CD14-positive monocyte (primary cell): ENCODE results near the gene H2AZ2. TPM values are rescaled to one million over a fixed set of nuclear protein-coding genes. Genes with fewer than 3 reads are reported as not detected.
A peak's percentile ranks its signal among the peaks of the same experiment; 100 is the strongest.

Source experiments
- DNase-seq, 3 donors: peaks; one replicate each; pipeline ENCODE4 v3.0.0-alpha.2; 2011 to 2022
- H2AFZ ChIP-seq: 2 replicates; pipeline ENCODE4 v1.6.0; 2012; ENCODE audit warnings: mild to moderate bottlenecking, low read depth, low read length, inconsistent platforms; ENCODE audit not compliant: insufficient read depth, poor library complexity, severe bottlenecking
- H3K27ac ChIP-seq, 2 donors: 1 replicate in 1 of 2; 2 replicates in 1 of 2; pipeline ENCODE4 v1.5.1; 2012 to 2013; ENCODE audit warnings: low read length in 2 of 2, control low read depth in 1 of 2, inconsistent platforms in 1 of 2, low read depth in 1 of 2, mild to moderate bottlenecking in 1 of 2
- H3K27me3 ChIP-seq, 2 donors: one replicate each; pipeline versions ENCODE4 v1.6.0 to v1.6.1; 2011 to 2013; ENCODE audit warnings: low read length in 2 of 2; ENCODE audit not compliant: control insufficient read depth in 2 of 2, insufficient read depth in 2 of 2
- H3K36me3 ChIP-seq, 2 donors: replicated peaks in 1 of 2; 1 replicate in 1 of 2; 2 replicates in 1 of 2; pipeline versions ENCODE4 v1.5.1 to v1.6.1; 2012 to 2013; ENCODE audit warnings: low read length in 2 of 2, control low read depth in 1 of 2, inconsistent platforms in 1 of 2, mild to moderate bottlenecking in 1 of 2; ENCODE audit not compliant: insufficient read depth in 2 of 2, control insufficient read depth in 1 of 2
- H3K4me1 ChIP-seq, 2 donors: 1 replicate in 1 of 2; 2 replicates in 1 of 2; pipeline versions ENCODE4 v1.5.1 to v1.6.1; 2012 to 2013; ENCODE audit warnings: low read length in 2 of 2, control low read depth in 1 of 2, inconsistent platforms in 1 of 2, mild to moderate bottlenecking in 1 of 2, moderate library complexity in 1 of 2; ENCODE audit not compliant: insufficient read depth in 2 of 2, control insufficient read depth in 1 of 2
- H3K4me2 ChIP-seq: replicated peaks from 2 replicates; pipeline ENCODE3; 2012; ENCODE audit warnings: low read length, moderate library complexity, mild to moderate bottlenecking; ENCODE audit not compliant: poor library complexity, severe bottlenecking; ENCODE audit errors: extremely low read depth
- H3K4me3 ChIP-seq, 3 experiments: fragments of 200-600 bp in 1 of 3; sonication (generic) in 1 of 3; replicated peaks in 1 of 3; 1 replicate in 2 of 3; 2 replicates in 1 of 3; pipeline ENCODE4 v1.5.1; 2011 to 2013; ENCODE audit warnings: low read length in 3 of 3, mild to moderate bottlenecking in 3 of 3, control low read depth in 2 of 3, low read depth in 2 of 3, inconsistent platforms in 1 of 3, moderate library complexity in 1 of 3
- H3K79me2 ChIP-seq: 2 replicates; pipeline ENCODE4 v1.6.0; 2012; ENCODE audit warnings: mild to moderate bottlenecking, control low read depth, inconsistent platforms, low read length, moderate library complexity; ENCODE audit not compliant: insufficient read depth
- H3K9ac ChIP-seq: 2 replicates; pipeline ENCODE4 v1.6.0; 2017; ENCODE audit warnings: low read length, mild to moderate bottlenecking; ENCODE audit not compliant: insufficient read depth, poor library complexity, severe bottlenecking
- H3K9me3 ChIP-seq, 2 donors: replicated peaks in 1 of 2; 1 replicate in 1 of 2; 2 replicates in 1 of 2; pipeline versions ENCODE4 v1.5.1 to v1.6.1; 2012 to 2013; ENCODE audit warnings: low read length in 2 of 2, control low read depth in 1 of 2; ENCODE audit not compliant: control insufficient read depth in 1 of 2, insufficient read depth in 1 of 2
- H4K20me1 ChIP-seq: 2 replicates; pipeline ENCODE4 v1.6.0; 2012; ENCODE audit warnings: mild to moderate bottlenecking, low read length, control low read depth, moderate library complexity; ENCODE audit not compliant: insufficient read depth
- H3K27ac Mint-ChIP-seq, 7 donors: one replicate each; pipeline ENCODE4 v1.8.0; 2020; ENCODE audit warnings: mild to moderate bottlenecking in 7 of 7, mixed read lengths in 7 of 7, moderate library complexity in 6 of 7, inconsistent platforms in 2 of 7
- H3K27me3 Mint-ChIP-seq, 3 donors: one replicate each; pipeline ENCODE4 v1.8.0; 2021 to 2022; ENCODE audit warnings: low read depth in 3 of 3, mild to moderate bottlenecking in 3 of 3, mixed read lengths in 3 of 3, moderate library complexity in 3 of 3, inconsistent platforms in 1 of 3
- H3K36me3 Mint-ChIP-seq, 2 donors: one replicate each; pipeline ENCODE4 v1.8.0; 2020; ENCODE audit warnings: mixed read lengths in 2 of 2, inconsistent platforms in 1 of 2, mild to moderate bottlenecking in 1 of 2
- H3K4me1 Mint-ChIP-seq: one replicate; pipeline ENCODE4 v1.8.0; 2020; ENCODE audit warnings: mild to moderate bottlenecking, mixed read lengths
- H3K4me3 Mint-ChIP-seq, 2 donors: one replicate each; pipeline ENCODE4 v1.8.0; 2020; ENCODE audit warnings: mild to moderate bottlenecking in 2 of 2, mixed read lengths in 2 of 2, moderate library complexity in 1 of 2
- H3K9me3 Mint-ChIP-seq, 7 donors: one replicate each; pipeline ENCODE4 v1.8.0; 2020 to 2022; ENCODE audit warnings: mixed read lengths in 7 of 7, mild to moderate bottlenecking in 6 of 7, moderate library complexity in 6 of 7, inconsistent platforms in 2 of 7
- WGBS: methylation state at CpG from one replicate; pipeline ENCODE4 v1.1.5; 2013; ENCODE audit warnings: missing lambda C conversion rate; ENCODE audit not compliant: insufficient coverage; 5-methylcytosine and 5-hydroxymethylcytosine counted together
- intact Hi-C, 2 donors: fragments of 100-400 bp; cut with micrococcal nuclease; formaldehyde crosslinking; loops; one replicate each; pipeline versions ENCODE4 v1.15.0 to v1.15.1; 2023
- polyA plus RNA-seq, 3 donors: library from polyadenylated mRNA; depleted of rRNA in 1 of 3; unstranded in 2 of 3; stranded (reverse) in 1 of 3; fragments of 300-500 nt in 2 of 3; fragments of >200 nt in 1 of 3; fragmentation: Illumina TruSeq in 2 of 3; gene quantifications; 1 replicate in 2 of 3; 2 replicates in 1 of 3; pipeline ENCODE4 v1.2.3, GENCODE V29; 2012 to 2021
- TF ChIP-seq, protein P1 (sequence below): fragments of 200-600 bp; IDR thresholded peaks from one replicate; pipeline ENCODE4 v1.8.0; 2022; ENCODE audit warnings: antibody characterized with exemption, mild to moderate bottlenecking

The H2AZ2 gene
- polyA plus RNA-seq, 3 donors: 128 to 186 (median 181) TPM

DNA sequence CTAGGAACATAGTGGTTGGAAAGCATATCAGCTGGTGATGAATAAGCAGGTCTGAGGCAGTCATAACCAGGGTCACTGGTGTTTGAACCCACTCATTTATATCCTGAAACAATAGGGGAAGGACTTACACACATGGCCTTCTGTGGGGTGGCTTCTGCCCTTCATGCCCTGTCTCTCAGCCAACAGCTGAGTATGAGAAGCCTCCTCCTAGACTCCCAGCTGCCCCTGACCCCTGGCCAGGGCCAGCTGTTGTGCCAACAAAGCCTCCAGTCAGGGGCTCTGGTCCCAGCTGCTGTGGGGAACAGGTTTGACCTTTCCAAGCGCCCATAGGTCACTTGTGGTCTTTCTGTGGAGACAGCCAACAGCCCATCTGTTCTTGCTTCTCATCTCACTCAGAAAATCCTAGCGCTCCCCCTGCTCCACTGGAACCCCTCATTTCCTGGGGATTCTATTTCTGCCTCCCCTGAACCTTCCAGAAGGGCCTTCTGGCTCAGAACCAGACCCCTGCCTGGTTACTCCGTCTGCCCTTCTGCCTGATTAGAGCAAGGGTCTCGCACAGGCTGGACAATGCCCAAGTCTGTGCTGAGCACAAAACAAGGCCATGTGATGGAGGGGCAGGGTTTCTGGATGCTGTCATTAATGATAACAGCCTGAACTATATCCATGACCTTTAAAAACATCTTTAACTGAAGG, 47.1 kb upstream of the H2AZ2 start:
- Histone ChIP-seq H2AFZ (no peak overlapping the region), H3K36me3 (no peaks in the 10 kb centered on the region), H4K20me1 (no peaks in the 10 kb centered on the region), H3K4me1 (no peaks in the 10 kb centered on the region), H3K4me2 (no peak overlapping the region), H3K27ac (no peak overlapping the region), H3K4me3 (no peak overlapping the region), H3K9ac (no peak overlapping the region), H3K27me3 (no peaks in the 10 kb centered on the region), H3K9me3 (no peaks in the 10 kb centered on the region), H3K79me2 (no peaks in the 10 kb centered on the region)
- Mint-ChIP-seq H3K4me3 (no peak overlapping the region), H3K4me1 (peaks cover 12% of the 10 kb centered on the region), H3K36me3 (no peaks in the 10 kb centered on the region), H3K27ac (peak overlapping the region in 2 of 7 donors; percentile 3 to 26), H3K27me3 (peaks cover 0 to 4% (median 0%) of the 10 kb centered on the region in 3 donors), H3K9me3 (peaks cover 0 to 3% (median 0%) of the 10 kb centered on the region in 7 donors)
- WGBS: 71% methylated on average over 1 of the region's 4 CpGs
- no peak for DNase-seq
- intact Hi-C loops: loop anchor here in 1 of 2 donors (5.0 kb wide), 1 partner anchor 38 kb away; no protein-coding TSS in a partner anchor
- TF ChIP-seq, protein P1, sequence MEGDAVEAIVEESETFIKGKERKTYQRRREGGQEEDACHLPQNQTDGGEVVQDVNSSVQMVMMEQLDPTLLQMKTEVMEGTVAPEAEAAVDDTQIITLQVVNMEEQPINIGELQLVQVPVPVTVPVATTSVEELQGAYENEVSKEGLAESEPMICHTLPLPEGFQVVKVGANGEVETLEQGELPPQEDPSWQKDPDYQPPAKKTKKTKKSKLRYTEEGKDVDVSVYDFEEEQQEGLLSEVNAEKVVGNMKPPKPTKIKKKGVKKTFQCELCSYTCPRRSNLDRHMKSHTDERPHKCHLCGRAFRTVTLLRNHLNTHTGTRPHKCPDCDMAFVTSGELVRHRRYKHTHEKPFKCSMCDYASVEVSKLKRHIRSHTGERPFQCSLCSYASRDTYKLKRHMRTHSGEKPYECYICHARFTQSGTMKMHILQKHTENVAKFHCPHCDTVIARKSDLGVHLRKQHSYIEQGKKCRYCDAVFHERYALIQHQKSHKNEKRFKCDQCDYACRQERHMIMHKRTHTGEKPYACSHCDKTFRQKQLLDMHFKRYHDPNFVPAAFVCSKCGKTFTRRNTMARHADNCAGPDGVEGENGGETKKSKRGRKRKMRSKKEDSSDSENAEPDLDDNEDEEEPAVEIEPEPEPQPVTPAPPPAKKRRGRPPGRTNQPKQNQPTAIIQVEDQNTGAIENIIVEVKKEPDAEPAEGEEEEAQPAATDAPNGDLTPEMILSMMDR: no peak

DNA sequence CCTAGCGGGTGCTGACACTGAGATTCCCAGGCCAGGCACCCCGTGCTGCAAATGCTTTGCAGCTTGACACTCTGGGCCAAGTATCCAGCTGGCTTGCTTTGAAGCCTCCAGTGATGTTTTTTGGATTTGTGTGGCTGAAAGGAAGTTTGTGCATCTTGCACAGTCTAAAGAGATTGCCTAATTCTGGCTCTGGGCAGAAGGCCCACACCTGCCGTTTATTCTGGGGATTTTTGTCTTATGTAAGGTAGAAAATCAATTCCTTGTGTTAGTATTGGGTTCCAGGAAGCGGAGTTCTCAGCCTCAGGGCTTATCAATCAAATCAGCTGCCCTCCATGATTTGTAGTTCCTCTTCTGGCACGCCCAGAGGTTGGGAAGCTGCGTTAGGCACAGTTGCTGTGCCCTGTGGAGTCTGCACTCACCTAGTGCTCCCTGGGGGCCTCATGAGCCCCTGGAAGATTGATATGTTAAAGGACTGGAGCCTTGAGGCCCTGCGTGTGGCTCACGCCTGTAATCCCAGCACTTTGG, 45.9 kb upstream of the H2AZ2 start:
- H3K4me3 ChIP-seq: no peak overlapping the region
- peaks cover 0 to 4% (median 0%) of the 10 kb centered on the region in 3 donors for H3K27me3 Mint-ChIP-seq
- H3K36me3 ChIP-seq: no peaks in the 10 kb centered on the region
- H3K27ac ChIP-seq: no peak overlapping the region
- H3K9me3 Mint-ChIP-seq: peaks cover 0 to 3% (median 0%) of the 10 kb centered on the region in 7 donors
- H4K20me1 ChIP-seq: no peaks in the 10 kb centered on the region
- H3K4me1 ChIP-seq: no peaks in the 10 kb centered on the region
- no peaks in the 10 kb centered on the region for H3K27me3 ChIP-seq
- DNase-seq: no peak
- 60% methylated on average over 5 of the region's 8 CpGs for WGBS
- peak overlapping the region in 1 of 7 donors; percentile 31 for H3K27ac Mint-ChIP-seq
- H3K9ac ChIP-seq: no peak overlapping the region
- no peaks in the 10 kb centered on the region for H3K79me2 ChIP-seq
- no peaks in the 10 kb centered on the region for H3K9me3 ChIP-seq
- H3K4me3 Mint-ChIP-seq: no peak overlapping the region
- H3K4me2 ChIP-seq: no peak overlapping the region
- H2AFZ ChIP-seq: no peak overlapping the region
- intact Hi-C loops: loop anchor here in 1 of 2 donors (5.0 kb wide), 1 partner anchor 36 kb away; no protein-coding TSS in a partner anchor
- TF ChIP-seq, protein P1: no peak
- no peaks in the 10 kb centered on the region for H3K36me3 Mint-ChIP-seq
- peaks cover 12% of the 10 kb centered on the region for H3K4me1 Mint-ChIP-seq
